ENCODE measurements around the gene VASP. TPM values are rescaled to one million over a fixed set of nuclear protein-coding genes. Genes with fewer than 3 reads are reported as not detected.

Gene VASP
- total RNA-seq, 4 donors from 2014 or later, result 47.0 to 132 (median 68.7) TPM

- DNase-seq (ENCODE audit: low spot score) (no peak), ATAC-seq (ENCODE audit: low FRiP score) (no peak)
- no peak for TF ChIP-seq CTCF (IDR thresholded peaks at IDR 0.05)
These were observed 34.0 kb upstream of the VASP start for GRCh38 chr19:45473367-45473681.

GRCh38 chr19:45473682-45474605 is 33.3 kb upstream of the VASP start:
- TF ChIP-seq CTCF (IDR thresholded peaks at IDR 0.05), result no peak
- ATAC-seq (ENCODE audit: low FRiP score) (peak; percentile 2), DNase-seq (ENCODE audit: low spot score) (no peak)

DNA sequence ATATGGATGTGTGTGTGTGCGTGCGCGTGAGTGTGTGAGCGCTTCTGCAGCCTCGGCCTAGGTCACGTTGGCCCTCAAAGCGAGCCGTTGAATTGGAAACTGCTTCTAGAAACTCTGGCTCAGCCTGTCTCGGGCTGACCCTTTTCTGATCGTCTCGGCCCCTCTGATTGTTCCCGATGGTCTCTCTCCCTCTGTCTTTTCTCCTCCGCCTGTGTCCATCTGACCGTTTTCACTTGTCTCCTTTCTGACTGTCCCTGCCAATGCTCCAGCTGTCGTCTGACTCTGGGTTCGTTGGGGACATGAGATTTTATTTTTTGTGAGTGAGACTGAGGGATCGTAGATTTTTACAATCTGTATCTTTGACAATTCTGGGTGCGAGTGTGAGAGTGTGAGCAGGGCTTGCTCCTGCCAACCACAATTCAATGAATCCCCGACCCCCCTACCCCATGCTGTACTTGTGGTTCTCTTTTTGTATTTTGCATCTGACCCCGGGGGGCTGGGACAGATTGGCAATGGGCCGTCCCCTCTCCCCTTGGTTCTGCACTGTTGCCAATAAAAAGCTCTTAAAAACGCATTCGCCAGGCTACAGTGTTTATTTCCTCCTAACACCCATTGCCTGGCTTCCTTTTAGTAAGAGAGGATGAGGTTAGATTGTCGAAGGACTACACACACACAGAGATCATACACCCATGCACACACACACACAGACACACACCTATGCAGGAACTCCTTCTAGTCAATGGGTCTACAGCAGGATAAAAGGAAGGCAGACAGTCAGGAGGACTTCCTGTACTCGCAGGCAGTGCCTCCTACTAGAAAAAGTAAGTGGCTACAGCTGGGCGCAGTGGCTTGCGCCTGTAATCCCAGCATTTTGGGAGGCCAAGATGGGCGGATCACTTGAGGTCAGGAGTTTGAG is 32.4 kb upstream of the VASP start:
- DNase-seq (ENCODE audit: low spot score) (no peak), ATAC-seq (ENCODE audit: low FRiP score) (peak; percentile 3)
- no peak for TF ChIP-seq CTCF (IDR thresholded peaks at IDR 0.05)

- no peak for ATAC-seq (ENCODE audit: low FRiP score)
- no peak for DNase-seq (ENCODE audit: low spot score)
- no peak for TF ChIP-seq CTCF (IDR thresholded peaks at IDR 0.05)
These were observed 31.6 kb upstream of the VASP start for GRCh38 chr19:45475537-45476291.

DNA sequence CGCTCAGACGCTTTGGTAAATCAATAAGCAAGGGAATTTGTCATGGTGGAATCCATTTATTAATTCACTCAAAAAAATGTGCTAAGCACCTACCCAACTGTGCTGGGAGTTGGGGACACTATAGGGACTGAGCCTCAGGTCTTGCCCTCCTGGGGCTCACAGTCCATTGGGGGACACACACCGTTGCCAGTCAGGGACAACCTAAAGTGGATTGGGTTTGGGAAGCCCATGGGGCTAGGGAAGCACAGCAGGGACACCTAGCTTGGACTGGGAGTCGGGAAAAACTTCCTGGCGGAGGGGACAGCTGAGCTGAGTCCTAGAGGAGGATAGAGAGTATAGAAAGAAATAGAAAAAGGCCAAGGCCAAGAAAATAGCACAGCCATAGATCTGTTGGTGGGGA is 31.0 kb upstream of the VASP start:
- TF ChIP-seq CTCF (IDR thresholded peaks at IDR 0.05), result no peak
- ATAC-seq (ENCODE audit: low FRiP score) (no peak), DNase-seq (ENCODE audit: low spot score) (no peak)

- DNase-seq (ENCODE audit: low spot score) (no peak), ATAC-seq (ENCODE audit: low FRiP score) (no peak)
- no peak for TF ChIP-seq CTCF (IDR thresholded peaks at IDR 0.05)
These were observed 30.1 kb upstream of the VASP start for GRCh38 chr19:45477186-45477585.

Data from omental fat pad (tissue), 4 donors.